SW480 (cell line): ENCODE measurements around the gene DCHS2.
A peak's percentile ranks its signal among the peaks of the same experiment; 100 is the strongest.

Source experiments
- DNase-seq: peaks from one replicate; pipeline ENCODE4 v3.0.0-alpha.2; 2016; ENCODE audit warnings: low spot score

DCHS2 gene

DNA sequence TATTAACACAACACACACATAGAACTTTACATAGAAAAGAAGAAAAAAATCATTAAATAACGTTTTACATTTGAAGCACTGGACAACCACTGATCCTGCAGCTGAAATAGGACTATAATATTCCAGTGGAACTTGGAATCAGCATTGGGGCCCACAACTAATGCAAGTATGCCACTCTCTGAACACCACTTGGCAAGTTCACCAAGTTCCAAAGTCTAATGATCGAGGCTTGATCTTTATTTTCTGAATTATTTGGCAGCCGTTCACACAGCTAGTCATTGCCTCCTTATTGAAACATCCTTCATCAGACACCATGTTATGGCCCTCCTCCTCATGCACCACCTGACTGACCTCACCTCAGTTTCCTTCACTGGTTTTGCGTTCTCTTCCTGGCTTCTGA is 107.6 kb downstream of the DCHS2 start:
- DNase-seq: no peak

DNA sequence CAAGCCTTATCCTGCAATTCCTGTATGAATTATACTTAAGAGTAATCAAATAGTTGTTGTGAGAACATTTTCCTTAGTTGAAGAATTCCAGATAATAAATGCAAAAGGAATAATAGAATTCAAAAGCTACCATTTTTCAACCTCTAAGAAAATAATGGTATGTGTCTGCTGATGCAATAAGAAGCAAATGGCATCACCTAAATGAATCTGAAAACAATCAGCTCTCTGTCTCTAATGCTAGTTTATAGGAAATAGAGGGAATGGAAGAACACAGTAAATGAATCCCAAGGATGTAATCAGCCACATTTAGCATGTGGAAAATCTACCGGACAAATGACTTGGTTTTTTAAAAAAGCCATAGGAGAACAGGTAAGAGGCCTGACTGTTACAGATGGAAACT is 115.1 kb downstream of the DCHS2 start:
- DNase-seq: peak; percentile 17

DNA sequence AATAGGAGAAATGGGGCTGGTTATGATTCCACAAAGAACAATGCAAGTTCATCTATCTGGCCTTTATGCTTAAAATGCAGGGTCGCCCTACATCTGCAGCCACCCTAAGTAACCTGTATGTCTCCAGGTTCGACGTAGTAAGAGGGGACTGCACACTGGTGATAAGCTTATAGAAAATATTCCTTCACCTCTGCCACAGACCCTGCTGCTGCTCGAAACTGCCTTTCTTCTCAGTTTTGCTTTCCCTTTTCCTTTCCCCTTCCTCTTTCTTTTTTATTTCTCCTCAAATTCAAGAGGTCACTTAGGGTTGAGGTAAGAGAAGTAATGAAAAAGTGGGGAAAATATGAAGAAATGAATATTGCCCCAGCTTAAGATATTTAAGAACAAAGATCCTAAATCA is 123.5 kb downstream of the DCHS2 start:
- DNase-seq: no peak

DNA sequence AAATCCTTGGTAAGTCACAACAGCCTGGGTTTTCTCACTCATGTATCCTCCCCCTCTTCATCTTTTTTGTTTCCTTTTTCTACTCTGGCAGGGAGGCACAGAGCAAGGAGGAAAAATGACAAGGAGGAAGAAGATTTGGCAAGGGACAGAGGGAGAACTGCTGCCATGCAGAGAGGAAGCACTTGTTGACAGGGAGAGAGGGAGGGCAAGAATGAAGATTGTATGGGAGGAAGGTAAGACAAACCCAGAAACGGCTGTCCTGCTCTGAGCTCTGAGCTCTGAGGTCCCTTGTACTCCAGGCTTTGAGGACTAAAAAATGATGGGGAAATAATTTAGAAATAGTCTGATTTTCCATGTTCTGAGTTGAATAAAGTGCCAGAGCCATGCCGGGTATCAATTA is 123.9 kb downstream of the DCHS2 start:
- no peak for DNase-seq

DNA sequence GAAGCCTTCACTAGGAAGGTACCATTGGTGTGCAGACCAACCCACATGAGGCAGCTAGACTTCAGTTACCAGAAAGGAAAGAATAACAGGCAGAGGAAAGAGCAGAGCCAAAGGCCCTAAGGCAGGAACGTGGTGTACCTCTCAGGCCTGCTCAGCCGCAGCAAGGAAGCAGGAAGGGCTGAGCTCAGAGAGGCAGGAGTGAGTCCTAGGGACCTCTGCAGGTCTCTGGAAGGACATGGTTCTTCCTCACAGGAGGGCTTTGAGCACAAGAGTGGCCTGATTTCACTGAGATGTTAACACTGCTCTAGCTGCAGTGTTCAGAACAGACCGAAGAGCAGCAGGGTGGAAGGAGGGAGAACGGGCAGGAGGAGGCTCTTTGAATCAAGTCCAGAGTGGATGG is 124.6 kb downstream of the DCHS2 start:
- DNase-seq: no peak

DNA sequence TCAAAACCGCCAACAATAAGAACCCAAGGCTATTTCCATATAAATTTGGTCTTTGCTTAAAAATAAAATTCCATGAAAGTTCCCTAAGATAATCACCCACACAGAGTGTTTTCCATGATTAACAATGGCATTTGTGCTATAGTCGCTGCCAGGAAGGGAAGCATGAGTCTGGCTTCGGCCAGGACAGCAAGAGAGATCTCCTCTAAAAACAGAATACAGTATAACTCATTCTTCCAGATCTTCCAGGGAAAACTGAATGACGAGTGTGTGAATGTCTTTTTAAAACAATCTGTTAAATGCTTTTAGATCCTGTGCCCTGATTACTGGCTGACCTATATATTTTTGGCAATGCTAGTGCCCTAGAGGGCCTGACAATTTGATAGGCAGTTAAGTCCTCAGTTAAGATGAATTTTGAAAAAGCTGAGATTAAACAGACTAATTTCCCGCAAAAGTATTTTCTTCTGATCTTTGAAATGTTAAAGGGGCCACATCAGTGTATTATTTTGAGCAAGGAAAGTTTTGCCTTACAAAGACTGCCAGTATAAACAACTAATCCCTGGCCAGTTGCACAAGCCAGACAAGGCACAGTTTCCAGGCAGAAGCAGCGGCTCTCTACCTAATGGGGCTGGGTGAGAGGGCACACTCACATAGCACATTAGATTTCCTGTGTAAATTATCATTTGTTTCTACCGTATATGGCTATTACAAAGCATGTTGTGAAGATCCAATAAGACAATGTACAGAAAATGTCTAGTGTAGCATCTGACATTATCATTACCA is 127.3 kb downstream of the DCHS2 start:
- no peak for DNase-seq

DNA sequence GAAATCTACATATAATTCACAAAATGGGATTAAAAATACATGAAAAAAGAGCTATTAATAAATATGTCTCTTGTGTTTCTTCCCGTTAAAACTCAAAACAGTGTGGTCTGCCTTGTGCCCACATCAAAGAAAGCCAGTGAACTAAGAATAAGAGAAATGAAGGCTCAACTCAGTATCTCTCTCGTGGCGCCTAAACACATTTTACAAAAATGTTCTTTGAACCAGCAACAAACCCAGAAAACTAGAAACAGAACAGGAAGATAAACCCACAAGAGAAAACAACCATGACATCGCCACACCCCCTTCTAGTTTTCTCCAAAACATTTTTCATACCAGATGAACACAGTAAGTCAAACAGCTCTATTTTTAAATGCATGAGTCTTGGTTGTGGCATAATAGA is 130.1 kb downstream of the DCHS2 start:
- no peak for DNase-seq

DNA sequence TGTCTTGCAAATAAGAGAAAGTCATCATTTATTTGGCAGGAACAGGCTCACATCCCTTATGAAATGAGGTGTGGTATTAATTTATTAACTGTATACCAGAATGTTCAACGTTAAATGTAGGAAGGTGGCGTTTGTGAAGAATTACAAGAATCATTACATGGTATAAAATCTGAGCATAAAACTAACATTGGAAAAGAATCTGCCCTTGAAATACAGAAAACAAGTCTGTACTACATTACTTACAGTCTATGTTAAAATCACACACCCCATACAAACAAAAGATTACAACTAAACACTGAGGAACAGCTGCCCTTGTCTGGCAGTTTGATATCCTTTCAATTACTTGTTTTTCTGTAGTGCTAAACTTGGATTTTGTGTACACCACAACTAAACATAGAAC is 131.1 kb downstream of the DCHS2 start:
- no peak for DNase-seq

DNA sequence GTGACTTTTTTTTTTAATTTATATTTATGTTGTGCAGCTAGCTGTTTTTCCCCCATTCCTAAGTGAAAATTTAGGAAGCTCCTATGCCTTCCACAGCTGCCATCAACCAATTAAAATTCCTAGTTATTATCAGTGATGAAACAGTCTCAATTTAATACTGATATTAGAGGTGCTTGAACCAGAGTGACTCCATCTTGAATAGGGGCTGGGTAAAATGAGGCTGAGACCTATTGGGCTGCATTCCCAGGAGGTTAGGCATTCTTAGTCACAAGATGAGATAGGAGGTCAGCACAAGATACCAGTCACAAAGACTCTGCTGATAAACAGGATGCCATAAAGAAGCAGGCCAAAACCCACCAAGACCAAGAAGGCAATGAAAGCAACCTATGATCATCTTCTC is 136.7 kb downstream of the DCHS2 start:
- no peak for DNase-seq

DNA sequence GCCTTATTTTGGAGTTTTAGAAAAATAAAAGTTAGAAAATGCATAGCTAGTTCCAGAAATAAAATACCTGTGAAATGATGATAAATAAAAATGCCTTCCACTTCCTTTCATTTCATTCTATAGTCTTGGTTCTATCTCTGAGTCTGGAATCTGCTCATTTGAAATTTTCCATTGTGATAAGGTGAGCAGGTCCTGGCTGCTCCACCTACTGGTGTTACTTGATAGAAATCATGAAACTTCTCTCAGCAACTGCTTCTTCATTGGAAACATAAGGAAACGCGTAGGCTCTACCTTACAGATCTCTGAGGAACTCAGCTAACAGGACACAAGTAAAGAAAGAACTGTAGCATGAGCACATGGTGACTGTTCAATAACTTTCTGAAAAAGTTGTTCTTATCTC is 141.8 kb downstream of the DCHS2 start:
- no peak for DNase-seq

DNA sequence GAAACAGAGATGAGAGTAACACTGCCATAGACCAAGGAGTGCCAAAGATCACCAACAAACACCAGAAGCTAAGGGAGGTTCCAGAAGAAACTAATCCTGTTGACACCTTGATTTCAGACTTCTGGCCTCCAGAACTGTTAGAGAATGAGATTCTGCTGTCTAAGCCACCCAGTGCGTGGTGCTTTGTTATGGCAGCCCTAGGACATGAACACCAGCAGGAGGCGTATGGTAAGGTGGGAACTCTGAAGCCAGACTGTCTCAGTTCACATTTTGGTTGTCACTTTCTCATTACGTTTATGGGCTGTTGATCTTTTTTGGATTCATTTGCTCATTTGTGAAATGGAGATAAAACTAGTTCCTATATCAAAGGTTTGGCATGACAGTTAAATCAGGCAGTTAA is 142.9 kb downstream of the DCHS2 start:
- no peak for DNase-seq

DNA sequence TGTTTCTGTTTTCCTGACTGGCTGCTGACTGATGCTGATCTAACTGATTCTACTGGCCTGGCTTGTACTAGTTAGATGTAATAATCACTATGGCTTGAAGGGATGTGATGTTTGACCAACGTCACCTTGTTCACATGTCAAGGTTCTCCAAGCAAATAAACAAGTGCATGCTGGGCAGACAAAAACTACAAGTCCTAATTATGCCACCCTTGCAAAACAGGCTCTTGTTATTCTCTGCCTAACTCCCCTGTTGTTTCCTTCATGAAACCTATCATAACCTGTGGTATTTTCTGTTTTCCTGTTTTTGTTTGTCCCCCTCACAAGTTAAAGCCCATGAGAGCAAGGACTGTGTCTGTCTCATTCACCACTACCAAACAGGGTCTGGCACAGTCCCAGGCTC is 146.2 kb downstream of the DCHS2 start:
- no peak for DNase-seq

DNA sequence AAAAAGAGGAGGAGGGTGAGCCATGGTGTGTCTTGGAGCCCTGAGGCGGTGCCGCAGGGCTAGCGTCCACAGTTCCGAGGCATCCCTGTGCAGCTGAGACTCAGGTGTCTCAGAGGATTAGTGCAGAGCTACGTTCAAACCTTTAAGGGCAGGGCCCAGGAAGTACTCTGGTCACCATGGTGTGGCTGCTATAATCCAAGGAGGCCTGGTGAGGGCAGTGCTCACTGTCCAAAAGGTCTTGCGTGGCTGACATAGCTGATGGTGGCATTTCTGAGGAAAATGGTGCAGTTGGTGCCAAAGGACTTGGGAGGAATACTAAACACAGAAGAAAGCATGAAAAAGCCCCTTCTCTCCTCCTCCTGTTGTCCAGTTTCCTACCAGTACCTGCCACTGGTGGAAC is 146.9 kb downstream of the DCHS2 start:
- DNase-seq: no peak

DNA sequence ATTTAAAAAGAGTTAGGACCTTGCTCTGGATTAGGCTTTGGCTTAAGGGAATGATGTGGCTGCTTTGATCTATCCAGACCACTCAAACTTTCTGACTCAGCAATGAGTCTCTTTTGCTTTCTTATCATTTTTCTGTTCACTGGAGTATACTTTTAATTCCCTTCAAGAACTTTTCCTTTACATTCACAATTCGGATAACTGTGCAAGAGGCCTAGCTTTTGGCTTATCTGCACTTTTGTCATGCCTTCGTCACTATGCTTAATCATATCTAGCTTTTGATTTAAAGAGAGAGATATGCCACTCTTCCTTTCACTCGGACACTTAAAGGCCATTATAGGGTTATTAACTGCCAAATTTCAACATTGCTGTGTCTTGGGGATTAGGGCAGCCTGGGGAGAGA is 147.9 kb downstream of the DCHS2 start:
- no peak for DNase-seq

DNA sequence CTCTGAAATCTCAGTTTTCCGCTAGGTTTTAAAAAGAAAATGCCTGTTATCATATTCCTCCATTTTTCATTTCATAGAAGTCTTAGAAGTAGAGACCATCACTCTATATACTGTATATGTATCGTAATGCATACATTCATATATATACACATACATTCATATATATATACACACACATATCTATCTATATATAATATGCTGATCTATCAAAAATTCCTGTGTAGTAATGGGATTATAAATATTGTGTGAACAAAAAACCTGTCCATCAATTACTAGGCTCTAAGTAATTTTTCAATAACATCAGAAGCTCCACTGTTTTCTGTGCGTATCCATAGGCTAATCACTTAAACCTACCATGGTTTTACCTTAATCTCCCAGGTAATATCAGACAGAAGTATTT is 150.2 kb downstream of the DCHS2 start:
- no peak for DNase-seq

DNA sequence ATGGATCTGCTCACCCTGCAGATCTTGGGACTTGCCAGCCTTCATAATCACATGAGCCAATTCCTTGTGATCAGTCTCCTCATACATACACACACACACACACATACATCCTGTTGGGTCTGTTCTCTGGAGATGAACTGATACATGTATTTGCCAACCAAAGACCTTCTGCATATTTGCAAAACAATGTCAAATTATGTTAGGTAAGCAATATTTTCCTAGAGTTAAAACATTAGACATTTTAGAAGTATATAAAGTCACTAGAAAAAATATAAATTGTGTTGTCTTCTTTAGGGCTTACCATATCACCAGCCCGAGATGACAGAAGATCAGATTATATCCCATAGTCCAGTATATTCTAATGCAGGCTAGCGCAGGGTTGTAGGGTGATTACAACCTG is 156.0 kb downstream of the DCHS2 start:
- no peak for DNase-seq

DNA sequence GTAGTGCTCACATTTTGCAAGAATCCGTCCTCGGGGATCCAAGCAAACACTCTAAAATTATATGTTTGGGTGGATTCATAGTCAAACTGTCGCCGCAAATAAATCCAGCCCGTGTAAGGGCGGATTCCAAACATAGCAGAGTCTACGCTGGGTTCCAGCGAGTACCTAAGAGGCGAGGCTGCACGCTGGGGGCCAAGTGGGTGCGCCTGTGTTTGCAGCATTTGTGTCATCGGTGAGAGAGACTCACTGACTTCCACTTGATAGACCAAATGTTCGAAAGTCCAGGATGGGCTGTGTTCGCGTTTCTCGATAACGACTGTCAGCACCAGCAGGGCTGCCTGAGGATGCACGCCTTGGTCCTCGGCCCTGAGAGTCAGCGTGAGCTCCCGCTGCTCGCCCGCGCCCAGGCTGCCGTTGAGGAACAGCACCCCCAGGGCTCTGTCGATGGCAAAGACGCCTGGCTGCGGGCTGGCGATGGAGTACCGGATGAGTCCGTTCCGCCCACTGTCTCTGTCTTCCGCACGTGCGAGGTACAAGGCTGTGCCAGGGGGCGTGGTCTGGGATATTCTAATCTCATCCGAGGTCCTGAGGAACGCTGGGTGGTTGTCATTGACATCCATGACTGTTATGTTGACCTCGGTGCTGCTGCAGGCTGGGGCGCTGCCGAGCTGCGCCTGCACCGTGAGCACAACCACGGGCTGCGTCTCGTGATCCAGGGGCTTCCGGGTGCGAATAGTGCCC is 158.7 kb downstream of the DCHS2 start:
- no peak for DNase-seq

DNA sequence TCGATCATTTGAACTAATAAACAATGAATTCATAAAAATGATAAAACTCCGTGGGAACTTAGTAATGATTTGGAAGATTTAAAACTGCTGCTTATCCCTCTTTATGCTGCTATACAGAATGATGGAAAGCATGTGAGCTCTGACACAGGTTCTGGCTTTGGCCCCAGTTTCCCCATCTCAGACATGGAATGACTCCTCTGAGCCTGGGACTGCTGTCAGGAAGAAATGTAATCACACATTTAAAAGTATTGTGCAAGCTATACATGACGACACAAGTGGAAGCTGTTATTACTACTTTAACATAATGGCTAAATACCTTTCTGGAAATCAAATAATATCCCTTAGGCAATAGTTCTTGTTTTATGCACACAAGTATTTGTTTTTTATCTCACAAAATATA is 161.7 kb downstream of the DCHS2 start:
- no peak for DNase-seq

DNA sequence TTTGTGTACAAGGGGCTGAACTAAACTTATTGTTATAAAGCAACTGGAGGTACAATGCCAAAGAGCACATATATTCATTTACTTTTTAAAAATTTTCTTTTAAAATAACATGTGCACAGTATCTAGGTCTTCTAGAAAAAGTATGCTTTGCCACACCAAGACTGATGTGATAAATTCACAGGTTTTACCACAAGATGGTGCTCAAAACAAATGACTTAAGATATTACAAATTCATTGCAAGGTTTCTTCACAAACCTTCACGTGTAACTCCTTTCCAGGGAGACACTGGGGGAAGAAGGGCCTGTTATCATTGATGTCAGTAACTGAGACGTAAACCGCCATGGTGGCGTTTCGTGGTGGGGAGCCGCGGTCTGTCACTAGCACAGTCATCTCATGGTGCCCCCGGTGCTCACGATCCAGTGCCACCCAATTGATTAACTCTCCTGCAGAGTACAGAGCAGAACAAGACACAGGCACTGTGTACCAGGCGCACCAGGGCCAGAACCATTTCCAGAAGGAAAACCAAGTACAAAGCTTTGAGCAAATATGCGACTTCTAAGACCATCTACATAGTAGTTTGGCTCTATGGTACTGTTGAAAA is 162.2 kb downstream of the DCHS2 start:
- DNase-seq: peak; percentile 12

DNA sequence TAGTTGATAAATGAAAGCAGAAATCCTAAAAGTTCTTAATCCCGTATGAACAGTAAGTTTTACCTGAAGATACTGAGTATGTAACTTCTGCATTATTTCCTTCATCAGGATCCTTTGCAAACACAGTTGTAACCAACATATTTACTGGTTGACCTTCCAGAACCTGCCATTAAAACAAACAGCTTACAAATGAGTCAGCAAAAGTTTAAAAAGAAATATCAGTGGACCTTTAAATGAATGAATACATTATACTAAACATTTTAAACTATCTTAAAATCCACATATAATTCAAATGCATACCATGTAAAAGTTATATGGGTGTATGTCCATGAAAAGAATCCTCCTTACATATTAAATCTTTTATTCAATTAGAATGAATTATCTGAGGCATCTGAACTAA is 163.6 kb downstream of the DCHS2 start:
- DNase-seq: no peak

DNA sequence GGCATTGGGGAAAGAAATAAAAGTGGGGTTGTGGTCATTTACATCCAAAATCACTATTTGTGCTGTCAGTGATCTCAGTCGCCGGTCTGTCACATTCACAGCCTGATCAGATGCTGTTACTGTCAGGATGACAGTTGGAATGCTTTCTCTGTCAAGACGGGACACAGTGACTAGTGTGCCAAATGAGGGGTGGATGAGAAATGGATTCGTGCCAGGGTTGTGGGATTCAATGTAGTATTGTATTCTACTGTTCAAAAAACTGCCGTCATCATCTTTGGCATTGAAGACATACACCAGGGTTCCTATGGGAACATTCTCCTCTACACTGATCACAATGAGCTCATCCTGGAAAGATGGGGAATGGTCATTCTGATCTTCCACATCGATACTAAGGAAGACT is 171.1 kb downstream of the DCHS2 start:
- no peak for DNase-seq

DNA sequence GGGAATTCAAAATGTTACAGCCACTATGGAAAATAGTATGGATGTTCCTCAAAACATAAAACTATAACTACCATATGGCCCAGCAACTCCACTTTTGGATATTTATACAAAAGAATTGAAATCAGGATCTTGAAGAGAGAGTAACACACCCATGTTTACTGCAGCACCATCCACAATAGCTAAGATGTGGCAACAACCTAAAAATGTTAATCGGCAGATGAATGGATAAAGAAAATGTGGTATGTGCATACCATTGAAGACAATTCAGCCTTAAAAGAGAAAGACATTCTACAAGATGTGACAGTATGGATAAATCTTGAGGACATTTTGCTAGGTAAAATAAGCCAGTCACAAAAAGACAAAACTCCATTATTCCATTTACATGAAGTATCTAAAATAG is 171.9 kb downstream of the DCHS2 start:
- DNase-seq: no peak

DNA sequence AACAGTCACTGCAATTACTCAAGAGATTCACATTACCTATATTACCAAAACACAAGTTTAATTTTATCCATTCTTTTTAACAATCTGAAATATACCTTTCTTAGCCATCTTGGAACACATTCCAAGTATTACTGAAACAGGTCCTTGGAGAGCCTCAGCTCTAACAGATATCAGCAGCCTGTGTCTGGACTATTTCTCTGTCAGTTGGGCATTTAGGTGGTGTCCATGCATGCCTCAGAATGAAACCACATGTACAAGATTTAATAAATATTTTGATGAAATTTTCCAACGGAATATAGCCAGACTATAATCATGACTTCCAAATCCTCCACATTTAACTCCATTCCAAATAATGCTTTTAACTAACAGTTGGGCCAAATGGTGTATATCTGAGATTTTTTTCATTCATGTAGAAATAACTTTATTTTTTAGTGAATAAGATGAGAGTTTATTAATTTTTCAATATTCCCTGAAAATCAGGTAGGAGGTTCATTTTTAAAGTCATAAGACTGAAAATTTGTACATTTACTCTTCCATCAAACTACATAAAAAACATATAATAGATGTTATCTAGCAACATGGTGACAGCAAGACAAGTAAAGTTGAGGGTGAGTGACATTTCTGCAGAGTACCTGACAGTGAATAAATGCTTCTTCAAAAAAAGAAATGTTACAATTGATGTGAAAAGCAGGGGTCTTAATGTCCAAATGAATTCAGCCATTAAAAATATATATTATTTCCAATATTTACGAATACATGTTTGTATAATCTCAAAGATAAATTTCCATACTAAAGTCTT is 174.2 kb downstream of the DCHS2 start:
- DNase-seq: no peak
